NCI-H510A treated with DMSO at 0.1 percent for 48 hours (cell line): ENCODE results near the gene PIK3CD.
A peak's percentile ranks its signal among the peaks of the same experiment; 100 is the strongest.
"Not testable (repeated sequence)": the region's sequence is repeated elsewhere in the genome, so short reads cannot be mapped to it uniquely, and the experiment has no call there.

Experiments used
- DNase-seq: peaks from one replicate; lab custom pipeline; 2025; lab: John Stamatoyannopoulos, UW

PIK3CD gene

GRCh38 chr1:9689011-9689706 lies 37.6 kb downstream of the PIK3CD start:
- DNase-seq: peak; percentile 100

GRCh38 chr1:9689971-9690381 lies 38.4 kb downstream of the PIK3CD start:
- peak; percentile 63 for DNase-seq

DNA sequence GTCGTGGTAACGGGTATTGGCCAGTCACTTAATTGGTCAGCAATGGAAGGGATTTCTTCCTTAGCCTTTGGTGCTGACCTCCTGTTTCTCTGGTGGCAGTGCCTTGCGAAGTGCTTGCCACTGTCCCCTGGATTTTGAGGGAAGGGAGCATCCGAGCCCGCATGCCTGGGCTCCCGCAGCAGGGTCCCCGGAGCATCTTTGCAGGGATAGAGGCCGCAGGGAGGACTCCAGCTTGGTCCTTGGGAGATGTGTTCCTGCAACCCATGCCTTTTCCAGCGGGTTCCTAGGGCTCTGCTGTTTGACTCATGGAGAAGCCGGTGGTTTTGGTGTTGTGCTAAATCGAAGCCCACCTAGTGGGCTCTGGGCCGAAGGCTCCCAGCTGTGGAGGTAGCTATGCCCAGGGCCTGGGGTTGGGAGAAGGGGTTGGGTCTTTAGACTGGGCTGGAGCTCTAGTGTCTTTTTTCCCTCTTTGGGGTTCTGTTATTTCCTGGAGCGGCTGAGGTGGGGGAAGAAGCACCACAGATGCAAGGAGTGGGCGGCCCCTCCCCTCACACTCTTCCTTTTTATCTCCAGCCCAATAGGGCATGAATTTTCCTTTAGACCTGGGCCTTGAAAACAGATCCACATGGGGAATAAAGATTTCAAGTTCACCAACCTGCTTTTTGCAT lies 39.0 kb downstream of the PIK3CD start:
- DNase-seq: no peak

DNA sequence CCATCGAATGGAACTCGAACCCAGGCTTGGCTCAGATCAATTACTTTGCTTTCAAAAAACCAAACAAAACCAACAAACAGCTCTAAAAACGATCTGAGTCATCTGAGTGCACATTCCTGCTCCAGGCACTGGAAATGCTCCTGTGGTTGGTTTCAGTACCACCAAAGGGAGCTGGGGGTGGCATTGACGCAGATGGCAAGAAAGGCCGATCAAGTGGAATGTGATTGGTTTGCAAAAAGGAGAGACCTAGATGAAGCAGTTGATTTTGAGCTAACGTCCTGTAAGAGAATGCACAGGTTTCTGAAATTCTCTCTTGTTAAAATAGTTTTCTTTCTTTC lies 39.5 kb downstream of the PIK3CD start:
- DNase-seq: no peak

DNA sequence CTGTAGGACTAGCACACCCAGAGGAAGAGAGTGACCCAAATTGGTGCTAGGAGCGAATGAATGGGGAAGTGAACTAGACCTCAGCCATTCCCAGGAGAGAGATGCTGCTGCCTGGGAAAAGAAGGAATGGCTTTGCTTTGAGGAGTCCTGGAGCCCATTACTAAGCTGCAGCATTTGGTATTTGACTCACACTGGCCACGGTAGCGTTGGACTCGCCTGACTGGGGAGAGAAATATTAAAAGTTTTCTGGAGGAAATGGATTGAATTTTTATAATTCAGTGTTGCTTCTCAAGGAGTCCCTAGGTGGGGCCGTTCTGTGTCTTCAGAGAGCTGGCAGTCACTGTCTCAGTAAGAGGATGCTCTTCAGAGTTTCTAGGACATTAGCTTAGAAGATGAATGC lies 40.2 kb downstream of the PIK3CD start:
- DNase-seq: no peak

DNA sequence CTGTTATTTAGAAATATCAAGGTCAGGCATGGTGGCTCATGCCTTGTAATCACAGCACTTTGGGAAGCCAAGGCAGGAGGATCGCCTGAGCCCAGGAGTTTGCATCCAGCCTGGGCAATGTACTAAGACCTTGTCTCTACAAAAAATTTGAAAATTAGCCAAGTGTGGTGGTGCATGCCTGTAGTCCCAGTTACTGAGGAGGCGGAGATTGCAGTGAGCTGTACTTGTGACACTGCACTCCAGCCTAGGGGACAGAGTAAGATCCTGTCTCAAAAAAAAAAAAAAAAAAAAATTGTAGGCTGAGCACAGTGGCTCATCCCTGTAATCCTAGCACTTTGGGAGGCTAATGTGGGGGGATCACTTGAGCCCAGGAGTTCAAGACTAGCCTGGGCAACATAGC lies 45.3 kb downstream of the PIK3CD start:
- DNase-seq: no peak

GRCh38 chr1:9699361-9699760 lies 47.8 kb downstream of the PIK3CD start:
- no peak for DNase-seq

DNA sequence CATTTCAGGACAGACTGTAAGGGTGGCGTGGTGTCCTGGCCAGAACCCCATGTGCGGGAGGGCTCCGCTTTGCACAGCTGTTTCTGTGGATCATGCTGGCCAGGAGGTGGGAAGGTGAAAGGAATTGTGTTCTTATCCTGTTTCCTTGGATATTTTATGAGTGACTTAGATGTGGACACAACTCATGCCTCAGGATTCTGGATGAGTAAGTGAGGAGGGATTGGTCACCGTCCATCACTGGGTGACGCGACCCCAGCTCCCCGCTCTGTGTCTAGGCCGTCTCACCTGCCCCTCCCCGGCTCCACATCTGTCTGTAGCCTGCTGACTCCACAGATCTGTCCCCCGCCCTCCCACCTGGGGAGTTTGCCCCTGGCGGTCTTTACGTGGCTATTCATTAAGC lies 48.8 kb downstream of the PIK3CD start:
- DNase-seq: no peak

DNA sequence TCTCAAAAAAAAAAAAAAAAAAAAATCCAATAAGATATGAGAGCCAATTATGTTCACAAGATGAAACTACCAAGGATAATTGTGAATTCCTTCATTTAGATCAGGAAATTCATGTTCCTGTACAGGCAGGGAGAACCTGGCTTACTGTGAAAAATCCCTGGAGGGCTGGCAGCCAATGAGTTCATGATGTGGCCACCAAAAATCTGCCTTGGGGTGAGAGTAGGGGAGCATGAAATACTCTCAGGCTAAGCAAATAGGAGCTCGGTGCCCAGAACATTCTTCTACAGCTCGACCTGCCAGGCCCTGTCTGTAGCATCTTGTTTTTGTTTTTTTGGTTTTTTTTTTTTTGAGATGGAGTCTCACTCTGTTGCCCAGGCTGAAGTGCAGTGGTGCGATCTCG lies 50.1 kb downstream of the PIK3CD start:
- DNase-seq: no peak

GRCh38 chr1:9703165-9703509 lies 51.6 kb downstream of the PIK3CD start:
- DNase-seq: no peak

- DNase-seq: no peak
Observed at GRCh38 chr1:9703681-9704080, 52.1 kb downstream of the PIK3CD start.

GRCh38 chr1:9705337-9706093 lies 54.0 kb downstream of the PIK3CD start:
- DNase-seq: no peak

- no peak for DNase-seq
Observed at GRCh38 chr1:9706178-9706577, 54.6 kb downstream of the PIK3CD start.

GRCh38 chr1:9710037-9710436 lies 58.5 kb downstream of the PIK3CD start:
- no peak for DNase-seq

DNA sequence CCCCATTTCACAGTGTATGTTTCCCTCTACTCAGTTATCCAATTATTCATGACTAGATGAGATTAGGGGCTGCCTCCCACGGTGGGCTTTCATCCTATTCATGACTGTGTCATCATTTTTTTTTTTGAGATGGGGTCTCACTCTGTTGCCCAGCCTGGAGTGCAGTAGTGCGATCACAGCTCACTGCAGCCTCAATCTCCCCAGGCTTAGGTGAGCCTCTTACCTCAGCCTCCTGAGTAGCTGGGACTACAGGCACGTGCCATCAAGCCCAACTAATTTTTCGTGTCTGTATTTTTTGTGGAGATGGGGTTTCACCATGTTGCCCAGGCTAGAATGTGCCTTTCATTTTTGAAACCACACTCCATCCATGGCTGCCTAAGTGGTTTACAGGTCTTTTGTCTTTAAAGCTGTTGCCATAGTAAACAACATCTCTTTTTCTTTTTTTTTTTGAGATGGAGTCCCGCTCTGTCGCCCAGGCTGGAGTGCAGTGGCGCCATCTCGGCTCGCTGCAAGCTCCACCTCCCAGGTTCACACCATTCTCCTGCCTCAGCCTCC lies 60.0 kb downstream of the PIK3CD start:
- DNase-seq: no peak

GRCh38 chr1:9712767-9713166 lies 61.2 kb downstream of the PIK3CD start:
- DNase-seq: not testable (repeated sequence)

- DNase-seq: peak; percentile 28
Observed at GRCh38 chr1:9714257-9714718, 62.8 kb downstream of the PIK3CD start.

- DNase-seq: no peak
Observed at GRCh38 chr1:9715536-9716226, 64.2 kb downstream of the PIK3CD start.

- no peak for DNase-seq
Observed at GRCh38 chr1:9716404-9717192, 65.1 kb downstream of the PIK3CD start.

GRCh38 chr1:9717193-9718005 lies 65.9 kb downstream of the PIK3CD start:
- peak; percentile 74 for DNase-seq
